Measurements from ENCODE around the gene CD93. TPM values are rescaled to one million over a fixed set of nuclear protein-coding genes. Genes with fewer than 3 reads are reported as not detected.

Gene CD93
- total RNA-seq, 1 donor from 2014 or later = 1.0 TPM

DNA sequence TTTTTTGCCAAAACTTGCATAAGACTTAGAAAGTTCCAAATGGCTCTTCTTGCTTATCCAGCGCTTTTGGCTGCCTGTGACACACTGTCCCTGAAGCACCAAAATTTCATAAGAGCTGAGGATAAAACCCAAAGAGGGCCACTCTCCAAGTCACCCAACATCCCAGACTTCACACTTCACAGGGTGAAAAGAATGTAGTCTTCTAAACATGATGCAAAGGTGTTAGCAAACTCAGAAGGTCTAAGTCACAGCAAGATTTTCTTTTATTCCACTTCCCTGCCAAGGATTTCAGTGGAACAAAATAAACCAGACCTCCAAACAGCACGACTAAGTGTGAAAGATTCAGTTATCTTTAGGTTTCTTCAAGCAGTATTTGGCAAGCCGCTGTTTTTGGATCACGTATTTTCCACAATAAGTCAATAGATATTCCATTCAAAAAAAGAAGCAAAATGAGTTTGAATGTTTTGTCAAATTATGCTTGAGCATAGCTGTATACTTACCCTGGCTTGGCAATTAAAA lies 44.6 kb upstream of the CD93 start:
- DNase-seq (ENCODE audit: low read depth) = no peak
- no peaks in the 10 kb centered on the region for H3K36me3 ChIP-seq (ENCODE audit: control insufficient read depth, insufficient read depth, low read length)
- TF ChIP-seq, protein P1, sequence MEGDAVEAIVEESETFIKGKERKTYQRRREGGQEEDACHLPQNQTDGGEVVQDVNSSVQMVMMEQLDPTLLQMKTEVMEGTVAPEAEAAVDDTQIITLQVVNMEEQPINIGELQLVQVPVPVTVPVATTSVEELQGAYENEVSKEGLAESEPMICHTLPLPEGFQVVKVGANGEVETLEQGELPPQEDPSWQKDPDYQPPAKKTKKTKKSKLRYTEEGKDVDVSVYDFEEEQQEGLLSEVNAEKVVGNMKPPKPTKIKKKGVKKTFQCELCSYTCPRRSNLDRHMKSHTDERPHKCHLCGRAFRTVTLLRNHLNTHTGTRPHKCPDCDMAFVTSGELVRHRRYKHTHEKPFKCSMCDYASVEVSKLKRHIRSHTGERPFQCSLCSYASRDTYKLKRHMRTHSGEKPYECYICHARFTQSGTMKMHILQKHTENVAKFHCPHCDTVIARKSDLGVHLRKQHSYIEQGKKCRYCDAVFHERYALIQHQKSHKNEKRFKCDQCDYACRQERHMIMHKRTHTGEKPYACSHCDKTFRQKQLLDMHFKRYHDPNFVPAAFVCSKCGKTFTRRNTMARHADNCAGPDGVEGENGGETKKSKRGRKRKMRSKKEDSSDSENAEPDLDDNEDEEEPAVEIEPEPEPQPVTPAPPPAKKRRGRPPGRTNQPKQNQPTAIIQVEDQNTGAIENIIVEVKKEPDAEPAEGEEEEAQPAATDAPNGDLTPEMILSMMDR (IDR thresholded peaks at IDR 0.05; ENCODE audit: insufficient read depth, low read length, poor library complexity, severe bottlenecking) = no peak
- no peaks in the 10 kb centered on the region for H3K27me3 ChIP-seq (ENCODE audit: control insufficient read depth, insufficient read depth, low read length)
- no peak overlapping the region for H3K4me3 ChIP-seq (ENCODE audit: low read depth, low read length)

GRCh38 chr20:23129891-23130621 lies 43.9 kb upstream of the CD93 start:
- Histone ChIP-seq H3K36me3 (ENCODE audit: control insufficient read depth, insufficient read depth, low read length) (no peaks in the 10 kb centered on the region), H3K4me3 (ENCODE audit: low read depth, low read length) (no peak overlapping the region), H3K27me3 (ENCODE audit: control insufficient read depth, insufficient read depth, low read length) (no peaks in the 10 kb centered on the region)
- TF ChIP-seq, protein P1 (IDR thresholded peaks at IDR 0.05; ENCODE audit: insufficient read depth, low read length, poor library complexity, severe bottlenecking) = no peak
- no peak for DNase-seq (ENCODE audit: low read depth)

GRCh38 chr20:23129266-23129665 lies 43.1 kb upstream of the CD93 start:
- H3K4me3 ChIP-seq (ENCODE audit: low read depth, low read length) = no peak overlapping the region
- no peak for DNase-seq (ENCODE audit: low read depth)
- TF ChIP-seq, protein P1 (IDR thresholded peaks at IDR 0.05; ENCODE audit: insufficient read depth, low read length, poor library complexity, severe bottlenecking) = no peak
- H3K27me3 ChIP-seq (ENCODE audit: control insufficient read depth, insufficient read depth, low read length) = no peaks in the 10 kb centered on the region
- no peaks in the 10 kb centered on the region for H3K36me3 ChIP-seq (ENCODE audit: control insufficient read depth, insufficient read depth, low read length)

DNA sequence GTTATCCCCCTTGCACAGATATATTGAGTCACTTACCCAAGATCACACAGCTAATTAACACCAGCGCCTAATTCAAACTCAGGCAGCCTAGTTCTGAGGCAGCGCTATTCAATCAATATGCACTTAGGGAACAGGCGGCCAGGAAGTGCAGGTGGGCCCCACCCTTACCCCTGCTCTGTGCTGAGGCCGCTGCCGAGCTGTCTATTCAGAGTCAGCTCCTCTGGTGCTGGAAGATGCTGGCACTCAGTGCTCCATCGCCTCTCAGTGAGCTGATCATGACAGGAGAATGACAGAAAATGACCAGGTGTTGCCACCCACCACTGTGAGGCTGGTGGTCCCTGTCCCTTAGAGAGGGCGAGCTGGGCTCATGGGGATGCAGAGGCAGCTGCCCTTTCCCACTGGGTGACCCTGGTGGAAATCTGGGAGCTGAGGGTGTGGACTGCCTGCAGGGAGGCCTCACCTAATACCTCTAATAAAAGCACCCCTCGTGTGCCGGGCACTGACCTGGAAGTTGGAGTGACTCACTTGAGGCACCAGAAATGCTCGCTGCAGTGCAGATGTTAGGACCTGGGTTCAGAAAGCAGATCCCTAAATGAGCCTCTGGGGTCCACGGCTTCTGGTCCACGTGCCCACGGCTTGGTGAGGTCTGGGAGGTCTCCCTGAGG lies 42.5 kb upstream of the CD93 start:
- TF ChIP-seq, protein P1 (IDR thresholded peaks at IDR 0.05; ENCODE audit: insufficient read depth, low read length, poor library complexity, severe bottlenecking) = no peak
- H3K27me3 ChIP-seq (ENCODE audit: control insufficient read depth, insufficient read depth, low read length) = no peaks in the 10 kb centered on the region
- H3K4me3 ChIP-seq (ENCODE audit: low read depth, low read length) = no peak overlapping the region
- no peak for DNase-seq (ENCODE audit: low read depth)
- H3K36me3 ChIP-seq (ENCODE audit: control insufficient read depth, insufficient read depth, low read length) = no peaks in the 10 kb centered on the region

DNA sequence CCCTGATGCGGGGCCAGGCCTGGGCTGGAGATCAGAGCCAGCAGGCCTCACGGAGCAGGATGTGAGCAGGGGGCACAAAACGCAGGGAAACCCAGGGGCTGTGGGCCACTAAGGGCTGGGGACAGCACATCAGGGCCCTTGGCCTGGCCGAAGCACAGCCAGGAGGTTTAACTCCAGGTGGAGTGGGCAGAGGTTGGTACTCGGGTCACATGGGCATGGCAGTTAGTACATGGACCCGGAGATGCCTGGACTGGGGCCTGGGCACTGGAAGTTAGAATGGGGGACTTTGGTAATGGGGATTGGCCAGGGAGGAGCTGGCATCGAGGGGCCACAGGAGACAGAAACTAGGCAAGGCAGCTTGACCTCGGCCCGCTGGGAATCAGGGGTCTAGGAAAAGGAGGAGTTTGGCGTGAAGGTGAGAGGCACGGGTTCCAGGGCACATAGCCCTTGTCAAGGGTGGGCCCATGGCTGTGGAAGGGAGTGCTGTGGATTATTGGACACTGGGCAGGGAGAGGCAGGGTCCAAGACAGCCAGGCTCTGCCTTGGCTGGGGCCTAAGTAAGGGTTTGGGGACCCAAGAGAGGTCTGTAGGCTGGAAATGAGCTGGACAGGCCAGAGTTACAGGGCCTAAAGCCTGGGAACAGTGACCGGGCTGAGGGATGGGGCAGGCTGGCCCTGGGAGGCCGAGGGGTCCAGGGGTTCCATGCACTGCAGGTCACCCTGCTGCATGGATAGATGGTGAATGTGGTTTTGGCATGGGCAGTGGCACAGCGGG lies 41.6 kb upstream of the CD93 start:
- TF ChIP-seq, protein P1 (IDR thresholded peaks at IDR 0.05; ENCODE audit: insufficient read depth, low read length, poor library complexity, severe bottlenecking) = no peak
- H3K36me3 ChIP-seq (ENCODE audit: control insufficient read depth, insufficient read depth, low read length) = no peaks in the 10 kb centered on the region
- no peaks in the 10 kb centered on the region for H3K27me3 ChIP-seq (ENCODE audit: control insufficient read depth, insufficient read depth, low read length)
- H3K4me3 ChIP-seq (ENCODE audit: low read depth, low read length) = no peak overlapping the region
- DNase-seq (ENCODE audit: low read depth) = no peak
